HL-60 (cell line): ENCODE measurements around the gene OR6P1.

Source experiments
- DNase-seq, 2 experiments: peaks; one replicate each; pipeline ENCODE4 v3.0.0-alpha.2; 2010 to 2020; ENCODE audit warnings: low read depth in 1 of 2, low spot score in 1 of 2
- H3K27ac ChIP-seq: fragments of 250-450 bp; sonication (Bioruptor Pico); replicated peaks from 2 replicates; pipeline ENCODE4 v1.5.1; 2020; ENCODE audit warnings: mild to moderate bottlenecking, moderate library complexity
- H3K27me3 ChIP-seq: fragments of 250-450 bp; sonication (Bioruptor Pico); 2 replicates; pipeline ENCODE4 v1.5.1; 2021; ENCODE audit warnings: mild to moderate bottlenecking, moderate library complexity; ENCODE audit not compliant: insufficient read depth, poor library complexity, severe bottlenecking
- H3K4me3 ChIP-seq: replicated peaks from 2 replicates; pipeline ENCODE4 v1.5.1; 2011; ENCODE audit warnings: mild to moderate bottlenecking, control low read depth, low read length; ENCODE audit not compliant: insufficient read depth
- CTCF ChIP-seq: IDR thresholded peaks from one replicate; pipeline ENCODE4 v1.5.1; 2011; ENCODE audit warnings: low read length, control low read depth, inconsistent platforms; ENCODE audit not compliant: insufficient read depth
- GABPA ChIP-seq: IDR thresholded peaks from 2 replicates; pipeline ENCODE4 v1.6.1; 2012; ENCODE audit warnings: low read depth
- POLR2AphosphoS5 ChIP-seq: IDR thresholded peaks from 2 replicates; pipeline ENCODE4 v1.6.1; 2012; ENCODE audit warnings: low read depth
- REST ChIP-seq: IDR thresholded peaks from 2 replicates; pipeline ENCODE4 v1.6.1; 2012; ENCODE audit warnings: low read depth; ENCODE audit not compliant: insufficient replicate concordance
- SPI1 ChIP-seq: IDR thresholded peaks from 2 replicates; pipeline ENCODE4 v1.6.1; 2012; ENCODE audit warnings: low read depth, mild to moderate bottlenecking, borderline replicate concordance

The OR6P1 gene

GRCh38 chr1:158586942-158587341, 16.6 kb upstream of the OR6P1 start:
- TF ChIP-seq GABPA (no peak), REST (no peak), CTCF (no peak), SPI1 (no peak), POLR2AphosphoS5 (no peak)
- H3K4me3 ChIP-seq, result no peak overlapping the region
- no peak for DNase-seq

GRCh38 chr1:158583962-158584361, 13.6 kb upstream of the OR6P1 start:
- Histone ChIP-seq H3K27ac (no peak overlapping the region), H3K4me3 (no peak overlapping the region), H3K27me3 (no peaks in the 10 kb centered on the region)
- no peak for DNase-seq
- TF ChIP-seq CTCF (no peak), REST (no peak), GABPA (no peak), POLR2AphosphoS5 (no peak), SPI1 (no peak)

More at GRCh38 chr1:158586942-158587341, 16.6 kb upstream of the OR6P1 start:
- Histone ChIP-seq H3K27me3 (no peaks in the 10 kb centered on the region), H3K27ac (no peak overlapping the region)

GRCh38 chr1:158579733-158580132, 9.4 kb upstream of the OR6P1 start, which contains the start of gene OR10X1:
TSS of gene OR10X1 (minus strand) at chr1:158579899. CDS start at chr1:158579899, 0 bp downstream.
- no peak within 1 kb of the TSS for H3K4me3 ChIP-seq
- no peak within 1 kb of the TSS for H3K27ac ChIP-seq
- DNase-seq, result no peak
- H3K27me3 ChIP-seq, result no peaks in the 10 kb centered on the region
- TF ChIP-seq POLR2AphosphoS5 (no peak), SPI1 (no peak), CTCF (no peak), GABPA (no peak), REST (no peak)
